Measurements from ENCODE around the gene KMT2D. TPM values are rescaled to one million over a fixed set of nuclear protein-coding genes. Genes with fewer than 3 reads are reported as not detected.

KMT2D gene
- total RNA-seq, 4 donors from 2014 or later: 88.1 to 121 (median 104) TPM

DNA sequence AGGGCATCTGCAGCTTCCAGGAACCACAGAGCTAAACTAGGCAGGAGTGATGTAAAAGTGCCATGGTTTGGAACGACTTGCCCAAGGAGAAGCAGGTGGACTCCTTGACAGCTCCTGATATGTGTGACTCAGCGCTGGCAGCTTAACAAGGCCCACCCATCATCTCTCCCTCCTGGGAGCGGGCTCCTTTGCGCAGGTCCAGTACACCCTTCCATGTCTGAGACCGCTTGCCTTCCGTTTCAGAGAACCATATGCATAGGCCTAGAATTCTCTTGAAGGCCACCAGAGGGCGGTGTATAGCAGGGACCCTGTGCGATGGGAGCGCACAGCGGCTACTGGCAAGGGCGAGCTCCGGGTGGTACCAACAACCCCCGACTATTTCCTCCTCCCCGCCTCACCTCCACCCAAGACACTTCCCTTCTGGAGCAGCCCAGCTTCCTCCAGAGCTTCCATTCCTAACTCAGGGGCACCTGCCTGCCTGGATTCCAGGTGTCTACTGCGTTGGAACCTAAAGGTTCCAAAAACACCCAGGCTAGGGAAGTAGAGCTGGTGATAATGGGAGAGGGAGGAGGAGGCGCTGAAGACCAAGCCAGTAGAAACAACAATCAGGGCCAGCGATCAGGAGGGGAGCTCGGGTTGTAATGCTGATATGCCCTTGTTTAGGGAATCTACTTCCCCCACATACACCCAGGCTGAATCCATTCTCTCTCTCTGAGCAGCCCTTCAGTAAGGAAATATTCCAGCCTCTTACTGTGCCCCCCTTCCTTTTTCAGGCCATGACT, 27.7 kb upstream of the KMT2D start:
- peak in 1 of 2 donors; percentile 77 for DNase-seq (ENCODE audit: low spot score in 2 of 2)
- H3K4me3 ChIP-seq: peak overlapping the region; percentile 1
- H3K27me3 ChIP-seq: peaks cover 50% of the 10 kb centered on the region
- no peaks in the 10 kb centered on the region for H3K36me3 ChIP-seq
- H3K27ac ChIP-seq: no peak overlapping the region
- H3K4me1 ChIP-seq: peaks cover 51% of the 10 kb centered on the region
- TF ChIP-seq, protein P1, sequence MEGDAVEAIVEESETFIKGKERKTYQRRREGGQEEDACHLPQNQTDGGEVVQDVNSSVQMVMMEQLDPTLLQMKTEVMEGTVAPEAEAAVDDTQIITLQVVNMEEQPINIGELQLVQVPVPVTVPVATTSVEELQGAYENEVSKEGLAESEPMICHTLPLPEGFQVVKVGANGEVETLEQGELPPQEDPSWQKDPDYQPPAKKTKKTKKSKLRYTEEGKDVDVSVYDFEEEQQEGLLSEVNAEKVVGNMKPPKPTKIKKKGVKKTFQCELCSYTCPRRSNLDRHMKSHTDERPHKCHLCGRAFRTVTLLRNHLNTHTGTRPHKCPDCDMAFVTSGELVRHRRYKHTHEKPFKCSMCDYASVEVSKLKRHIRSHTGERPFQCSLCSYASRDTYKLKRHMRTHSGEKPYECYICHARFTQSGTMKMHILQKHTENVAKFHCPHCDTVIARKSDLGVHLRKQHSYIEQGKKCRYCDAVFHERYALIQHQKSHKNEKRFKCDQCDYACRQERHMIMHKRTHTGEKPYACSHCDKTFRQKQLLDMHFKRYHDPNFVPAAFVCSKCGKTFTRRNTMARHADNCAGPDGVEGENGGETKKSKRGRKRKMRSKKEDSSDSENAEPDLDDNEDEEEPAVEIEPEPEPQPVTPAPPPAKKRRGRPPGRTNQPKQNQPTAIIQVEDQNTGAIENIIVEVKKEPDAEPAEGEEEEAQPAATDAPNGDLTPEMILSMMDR (IDR thresholded peaks at IDR 0.05): peak; percentile 67 to 92
- TF ChIP-seq POLR2A (IDR thresholded peaks at IDR 0.05): no peak
- no peak for TF ChIP-seq POLR2AphosphoS5 (IDR thresholded peaks at IDR 0.05)
- no peak for TF ChIP-seq EP300 (IDR thresholded peaks at IDR 0.05)
- 4% methylated on average over 15 of the region's 18 CpGs for WGBS
- no peaks in the 10 kb centered on the region for H3K9me3 ChIP-seq

DNA sequence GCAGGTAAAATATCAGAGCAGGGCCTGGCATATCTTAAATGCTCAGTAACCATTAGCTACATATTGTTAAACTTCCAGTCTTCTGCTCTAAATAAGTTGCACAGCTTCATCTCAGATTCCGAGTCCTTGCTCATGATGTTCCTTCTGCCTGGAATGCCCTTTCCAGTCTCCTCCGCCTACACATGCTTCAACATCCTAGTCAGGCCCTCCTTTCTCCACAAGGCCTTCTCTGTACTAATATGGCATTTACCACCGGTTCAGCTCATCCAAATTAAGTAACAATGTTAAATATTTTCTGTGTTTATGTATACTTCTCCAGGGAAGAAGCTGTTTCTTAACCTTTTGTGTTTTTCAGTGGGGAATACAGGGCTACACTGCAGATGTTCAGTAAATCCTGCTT, 25.5 kb upstream of the KMT2D start:
- peaks cover 27% of the 10 kb centered on the region for H3K27me3 ChIP-seq
- no peak overlapping the region for H3K4me3 ChIP-seq
- peaks cover 32% of the 10 kb centered on the region for H3K4me1 ChIP-seq
- no peaks in the 10 kb centered on the region for H3K9me3 ChIP-seq
- WGBS: 77% methylated on average over 3 of the region's 3 CpGs
- no peak for DNase-seq (ENCODE audit: low spot score in 2 of 2)
- H3K36me3 ChIP-seq: no peaks in the 10 kb centered on the region
- no peak overlapping the region for H3K27ac ChIP-seq
- TF ChIP-seq, protein P1 (IDR thresholded peaks at IDR 0.05): no peak
- TF ChIP-seq POLR2AphosphoS5 (IDR thresholded peaks at IDR 0.05) (no peak), EP300 (IDR thresholded peaks at IDR 0.05) (no peak), POLR2A (IDR thresholded peaks at IDR 0.05) (no peak)

DNA sequence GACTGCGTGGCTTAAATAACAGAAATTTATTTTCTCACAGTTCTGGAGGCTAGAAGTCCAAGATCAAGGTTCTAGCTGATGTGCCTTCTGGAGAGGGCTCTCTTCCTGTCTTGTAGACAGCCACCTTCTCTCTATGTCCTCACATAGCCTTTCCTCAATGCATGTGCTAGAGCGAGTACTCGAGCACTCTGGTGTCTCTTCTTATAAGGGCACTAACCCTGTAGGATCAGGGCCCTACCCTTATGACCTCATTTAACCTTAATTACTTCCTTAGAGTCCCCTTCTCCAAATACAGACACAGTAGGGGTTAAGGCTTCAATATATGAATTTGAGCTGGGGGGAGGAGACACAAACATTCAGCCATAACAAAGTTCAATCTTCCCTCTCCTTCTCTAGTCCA, 23.8 kb upstream of the KMT2D start:
- no peak for DNase-seq (ENCODE audit: low spot score in 2 of 2)
- Histone ChIP-seq H3K36me3 (no peaks in the 10 kb centered on the region), H3K27me3 (peaks cover 11% of the 10 kb centered on the region), H3K27ac (no peak overlapping the region), H3K4me3 (no peak overlapping the region), H3K9me3 (no peaks in the 10 kb centered on the region), H3K4me1 (peaks cover 16% of the 10 kb centered on the region)
- WGBS: 92% methylated on average over 3 of the region's 3 CpGs
- TF ChIP-seq POLR2AphosphoS5 (IDR thresholded peaks at IDR 0.05): no peak
- TF ChIP-seq, protein P1 (IDR thresholded peaks at IDR 0.05): no peak
- no peak for TF ChIP-seq EP300 (IDR thresholded peaks at IDR 0.05)
- no peak for TF ChIP-seq POLR2A (IDR thresholded peaks at IDR 0.05)

DNA sequence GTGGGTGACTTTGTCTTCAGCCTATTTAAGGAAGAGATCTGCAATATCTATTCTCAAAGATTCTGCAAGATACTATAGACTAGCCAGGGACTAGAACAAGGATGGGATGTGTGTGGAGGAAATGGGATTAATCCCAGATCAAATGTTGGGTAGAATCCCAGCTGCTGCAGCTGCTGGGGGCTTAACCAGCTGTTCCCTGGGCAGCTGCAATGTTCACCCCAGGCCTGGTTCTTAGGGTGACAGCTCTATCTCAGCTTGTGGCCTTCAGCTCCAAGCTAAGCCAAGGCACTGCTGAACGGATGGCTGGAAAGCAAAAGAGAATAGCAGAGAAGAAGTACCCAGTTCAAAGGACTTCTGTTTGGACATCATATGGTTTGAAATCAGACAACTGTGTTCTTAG, 19.2 kb upstream of the KMT2D start:
- 69% methylated on average over 1 of the region's 1 CpG for WGBS

DNA sequence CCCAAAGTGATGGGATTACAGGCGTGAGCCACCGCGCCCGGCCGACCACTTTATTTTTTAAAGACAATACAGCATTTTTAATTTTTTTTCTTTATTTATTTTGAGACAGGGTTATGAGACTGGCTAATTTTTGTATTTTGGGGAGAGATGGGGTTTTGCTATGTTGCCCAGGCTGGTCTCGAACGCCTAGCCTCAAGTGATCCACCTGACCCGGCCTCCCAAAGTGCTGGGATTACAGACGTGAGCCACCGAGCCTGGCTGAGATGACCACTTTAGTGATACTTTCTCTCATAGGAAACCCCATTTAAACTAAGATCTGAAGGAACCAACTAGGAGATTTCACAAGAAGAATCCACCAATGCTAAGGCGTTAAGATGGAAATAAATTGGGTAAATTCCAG, 10.4 kb upstream of the KMT2D start:
- no peak overlapping the region for H3K27ac ChIP-seq
- H3K4me1 ChIP-seq: peaks cover 14% of the 10 kb centered on the region
- no peaks in the 10 kb centered on the region for H3K27me3 ChIP-seq
- no peak overlapping the region for H3K4me3 ChIP-seq
- TF ChIP-seq, protein P1 (IDR thresholded peaks at IDR 0.05): no peak
- TF ChIP-seq EP300 (IDR thresholded peaks at IDR 0.05) (no peak), POLR2AphosphoS5 (IDR thresholded peaks at IDR 0.05) (no peak), POLR2A (IDR thresholded peaks at IDR 0.05) (no peak)
- no peaks in the 10 kb centered on the region for H3K36me3 ChIP-seq
- H3K9me3 ChIP-seq: no peaks in the 10 kb centered on the region
- 92% methylated on average over 11 of the region's 11 CpGs for WGBS
- DNase-seq (ENCODE audit: low spot score in 2 of 2): no peak

More for the DNA sequence above, 19.2 kb upstream of the KMT2D start:
- Histone ChIP-seq H3K27ac (no peak overlapping the region), H3K4me3 (no peak overlapping the region), H3K27me3 (no peaks in the 10 kb centered on the region), H3K9me3 (no peaks in the 10 kb centered on the region), H3K4me1 (no peaks in the 10 kb centered on the region), H3K36me3 (no peaks in the 10 kb centered on the region)
- TF ChIP-seq POLR2A (IDR thresholded peaks at IDR 0.05) (no peak), POLR2AphosphoS5 (IDR thresholded peaks at IDR 0.05) (no peak), EP300 (IDR thresholded peaks at IDR 0.05) (no peak)
- TF ChIP-seq, protein P1 (IDR thresholded peaks at IDR 0.05): no peak
- DNase-seq (ENCODE audit: low spot score in 2 of 2): no peak
